Subcutaneous adipose tissue (tissue), 4 donors: Measurements from ENCODE around the gene STAT5B. TPM values are rescaled to one million over a fixed set of nuclear protein-coding genes. Genes with fewer than 3 reads are reported as not detected.

ENCODE experiments used
- total RNA-seq, 4 donors: library from RNA; depleted of rRNA; stranded (reverse); fragments of >200 nt; gene quantifications; one replicate each; pipeline ENCODE4 v1.1.0, GENCODE V29; 2016
- TF ChIP-seq, protein P1 (sequence below): fragments of 450-650 bp; IDR thresholded peaks from one replicate; pipeline ENCODE4 v1.5.1; 2016; ENCODE audit warnings: low read depth, mild to moderate bottlenecking, control low read depth, antibody characterized with exemption, moderate library complexity

Gene STAT5B
- total RNA-seq, 4 donors from 2014 or later, result 87.6 to 200 (median 113) TPM

GRCh38 chr17:42248351-42249179 lies 27.6 kb downstream of the STAT5B start:
- TF ChIP-seq, protein P1, sequence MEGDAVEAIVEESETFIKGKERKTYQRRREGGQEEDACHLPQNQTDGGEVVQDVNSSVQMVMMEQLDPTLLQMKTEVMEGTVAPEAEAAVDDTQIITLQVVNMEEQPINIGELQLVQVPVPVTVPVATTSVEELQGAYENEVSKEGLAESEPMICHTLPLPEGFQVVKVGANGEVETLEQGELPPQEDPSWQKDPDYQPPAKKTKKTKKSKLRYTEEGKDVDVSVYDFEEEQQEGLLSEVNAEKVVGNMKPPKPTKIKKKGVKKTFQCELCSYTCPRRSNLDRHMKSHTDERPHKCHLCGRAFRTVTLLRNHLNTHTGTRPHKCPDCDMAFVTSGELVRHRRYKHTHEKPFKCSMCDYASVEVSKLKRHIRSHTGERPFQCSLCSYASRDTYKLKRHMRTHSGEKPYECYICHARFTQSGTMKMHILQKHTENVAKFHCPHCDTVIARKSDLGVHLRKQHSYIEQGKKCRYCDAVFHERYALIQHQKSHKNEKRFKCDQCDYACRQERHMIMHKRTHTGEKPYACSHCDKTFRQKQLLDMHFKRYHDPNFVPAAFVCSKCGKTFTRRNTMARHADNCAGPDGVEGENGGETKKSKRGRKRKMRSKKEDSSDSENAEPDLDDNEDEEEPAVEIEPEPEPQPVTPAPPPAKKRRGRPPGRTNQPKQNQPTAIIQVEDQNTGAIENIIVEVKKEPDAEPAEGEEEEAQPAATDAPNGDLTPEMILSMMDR, result no peak

GRCh38 chr17:42247734-42248133 lies 28.5 kb downstream of the STAT5B start:
- TF ChIP-seq, protein P1, result no peak

DNA sequence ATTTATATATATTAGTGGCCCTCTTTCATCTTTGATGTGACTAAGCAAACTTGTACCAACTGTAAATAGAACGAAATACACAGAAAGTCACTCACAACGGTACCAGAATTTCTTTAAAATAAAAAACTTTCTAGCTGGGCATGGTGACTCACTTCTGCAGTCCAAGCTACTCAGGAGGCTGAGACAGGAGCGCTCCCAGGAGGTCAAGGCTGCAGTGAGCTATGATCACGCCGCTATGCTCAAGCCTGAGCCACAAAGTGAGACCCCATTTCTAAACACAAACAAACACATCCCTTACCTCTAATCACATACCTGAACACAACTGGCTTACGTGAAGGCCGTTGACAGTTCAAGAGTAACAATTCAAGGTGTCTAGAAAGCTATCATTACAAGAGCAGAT lies 29.7 kb downstream of the STAT5B start:
- TF ChIP-seq, protein P1, result no peak

- TF ChIP-seq, protein P1, result no peak
Measured at GRCh38 chr17:42243493-42243982, 32.7 kb downstream of the STAT5B start.

DNA sequence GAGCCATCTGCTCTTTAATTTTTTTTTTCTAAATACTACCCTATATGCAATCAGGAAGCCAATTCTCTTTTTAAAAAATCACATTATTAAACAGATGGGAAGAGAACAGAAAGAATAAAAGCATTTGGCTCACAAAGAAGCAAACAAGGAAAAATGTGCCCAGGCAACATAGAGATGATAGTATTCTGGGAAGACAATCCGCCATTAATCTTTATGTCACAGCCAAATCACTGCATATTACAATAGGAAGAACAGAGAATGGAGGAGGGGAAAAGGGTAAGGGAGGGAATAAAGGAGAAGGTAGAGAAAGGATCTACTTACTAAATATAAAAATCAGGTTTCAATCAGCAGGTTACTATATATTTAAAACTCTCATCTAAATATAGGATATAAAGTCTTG lies 34.3 kb downstream of the STAT5B start:
- TF ChIP-seq, protein P1, result no peak

GRCh38 chr17:42240201-42240600 lies 36.0 kb downstream of the STAT5B start:
- TF ChIP-seq, protein P1, result no peak

- TF ChIP-seq, protein P1, result no peak
Measured at GRCh38 chr17:42236760-42237159, 39.4 kb downstream of the STAT5B start.
